Fibroblast of villous mesenchyme (primary cell): ENCODE measurements around the gene SH2D1B. TPM values are rescaled to one million over a fixed set of nuclear protein-coding genes. Genes with fewer than 3 reads are reported as not detected.

Source experiments
- DNase-seq: peaks from one replicate; pipeline ENCODE4 v3.0.0-alpha.2; 2010; ENCODE audit warnings: low read depth
- H3K4me3 ChIP-seq: 2 replicates; pipeline ENCODE4 v1.5.1; 2011; ENCODE audit warnings: low read depth, mild to moderate bottlenecking, low read length
- CTCF ChIP-seq: IDR thresholded peaks from 2 replicates; pipeline ENCODE4 v1.5.1; 2012; ENCODE audit warnings: low read depth, mild to moderate bottlenecking, low read length; ENCODE audit not compliant: insufficient read depth
- total RNA-seq: library from RNA; depleted of rRNA; stranded (reverse); fragments of >200 nt; gene quantifications from 2 replicates; pipeline ENCODE4 v1.2.3, GENCODE V29; 2012

The SH2D1B gene
- total RNA-seq, 1 donor = not detected

GRCh38 chr1:162367772-162368171, 44.2 kb downstream of the SH2D1B start:
- no peak for TF ChIP-seq CTCF
- no peak overlapping the region for H3K4me3 ChIP-seq
- no peak for DNase-seq

- peak; percentile 57 for DNase-seq
- TF ChIP-seq CTCF = no peak
- peak overlapping the region; percentile 73 for H3K4me3 ChIP-seq
Measured at GRCh38 chr1:162367073-162367472, 44.9 kb downstream of the SH2D1B start.

- no peak for TF ChIP-seq CTCF
- H3K4me3 ChIP-seq = peak overlapping the region; percentile 73
- no peak for DNase-seq
Measured at GRCh38 chr1:162366671-162367070, 45.3 kb downstream of the SH2D1B start.

- no peak overlapping the region for H3K4me3 ChIP-seq
- no peak for TF ChIP-seq CTCF
- DNase-seq = no peak
Measured at GRCh38 chr1:162366149-162366548, 45.8 kb downstream of the SH2D1B start.

- no peak for DNase-seq
- H3K4me3 ChIP-seq = no peak overlapping the region
- TF ChIP-seq CTCF = no peak
Measured at GRCh38 chr1:162365284-162366020, 46.5 kb downstream of the SH2D1B start.

- H3K4me3 ChIP-seq = no peak overlapping the region
- no peak for TF ChIP-seq CTCF
- DNase-seq = no peak
Measured at GRCh38 chr1:162364498-162364897, 47.4 kb downstream of the SH2D1B start.

GRCh38 chr1:162363823-162364222, 48.1 kb downstream of the SH2D1B start:
- H3K4me3 ChIP-seq = no peak overlapping the region
- no peak for TF ChIP-seq CTCF
- DNase-seq = no peak
